ENCODE data around the gene PTPRE. TPM values are rescaled to one million over a fixed set of nuclear protein-coding genes. Genes with fewer than 3 reads are reported as not detected.

The PTPRE gene
- total RNA-seq, 3 donors from 2014 or later (not counting 1 experiment from before 2014, with no cell fraction given): 274 to 280 (median 275) TPM

GRCh38 chr10:128027822-128028507, 121.1 kb downstream of the PTPRE start:
- TF ChIP-seq, protein P1, sequence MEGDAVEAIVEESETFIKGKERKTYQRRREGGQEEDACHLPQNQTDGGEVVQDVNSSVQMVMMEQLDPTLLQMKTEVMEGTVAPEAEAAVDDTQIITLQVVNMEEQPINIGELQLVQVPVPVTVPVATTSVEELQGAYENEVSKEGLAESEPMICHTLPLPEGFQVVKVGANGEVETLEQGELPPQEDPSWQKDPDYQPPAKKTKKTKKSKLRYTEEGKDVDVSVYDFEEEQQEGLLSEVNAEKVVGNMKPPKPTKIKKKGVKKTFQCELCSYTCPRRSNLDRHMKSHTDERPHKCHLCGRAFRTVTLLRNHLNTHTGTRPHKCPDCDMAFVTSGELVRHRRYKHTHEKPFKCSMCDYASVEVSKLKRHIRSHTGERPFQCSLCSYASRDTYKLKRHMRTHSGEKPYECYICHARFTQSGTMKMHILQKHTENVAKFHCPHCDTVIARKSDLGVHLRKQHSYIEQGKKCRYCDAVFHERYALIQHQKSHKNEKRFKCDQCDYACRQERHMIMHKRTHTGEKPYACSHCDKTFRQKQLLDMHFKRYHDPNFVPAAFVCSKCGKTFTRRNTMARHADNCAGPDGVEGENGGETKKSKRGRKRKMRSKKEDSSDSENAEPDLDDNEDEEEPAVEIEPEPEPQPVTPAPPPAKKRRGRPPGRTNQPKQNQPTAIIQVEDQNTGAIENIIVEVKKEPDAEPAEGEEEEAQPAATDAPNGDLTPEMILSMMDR (IDR thresholded peaks at IDR 0.05): no peak
- H3K9me3 Mint-ChIP-seq: no peaks in the 10 kb centered on the region
- H3K36me3 Mint-ChIP-seq: no peaks in the 10 kb centered on the region
- Histone ChIP-seq H3K4me1 (ENCODE audit: control insufficient read depth, insufficient read depth, low read length) (no peaks in the 10 kb centered on the region), H3K9me3 (ENCODE audit: control insufficient read depth, insufficient read depth, low read length) (no peaks in the 10 kb centered on the region), H3K27me3 (ENCODE audit: control insufficient read depth, insufficient read depth, low read length) (no peaks in the 10 kb centered on the region), H3K36me3 (ENCODE audit: control insufficient read depth, insufficient read depth, low read length) (no peaks in the 10 kb centered on the region), H3K27ac (ENCODE audit: low read length) (no peak overlapping the region), H3K4me3 (ENCODE audit: low read length) (no peak overlapping the region)
- DNase-seq: no peak
- H3K27me3 Mint-ChIP-seq (ENCODE audit: low read depth in 2 of 2): no peaks in the 10 kb centered on the region
- no peak overlapping the region for H3K27ac Mint-ChIP-seq
- 89% methylated on average over 17 of the region's 17 CpGs for WGBS (ENCODE audit: insufficient coverage)
- no peak overlapping the region for H3K4me3 Mint-ChIP-seq
- intact Hi-C loops (cut with micrococcal nuclease): no loop called here
- ATAC-seq: no peak
- no peaks in the 10 kb centered on the region for H3K4me1 Mint-ChIP-seq

GRCh38 chr10:128028508-128029289, 121.8 kb downstream of the PTPRE start:
- no peak for ATAC-seq
- Mint-ChIP-seq H3K4me1 (no peaks in the 10 kb centered on the region), H3K27ac (no peak overlapping the region), H3K27me3 (ENCODE audit: low read depth in 2 of 2) (no peaks in the 10 kb centered on the region), H3K9me3 (no peaks in the 10 kb centered on the region), H3K36me3 (no peaks in the 10 kb centered on the region), H3K4me3 (no peak overlapping the region)
- Histone ChIP-seq H3K27ac (ENCODE audit: low read length) (no peak overlapping the region), H3K9me3 (ENCODE audit: control insufficient read depth, insufficient read depth, low read length) (no peaks in the 10 kb centered on the region), H3K4me1 (ENCODE audit: control insufficient read depth, insufficient read depth, low read length) (no peaks in the 10 kb centered on the region), H3K4me3 (ENCODE audit: low read length) (no peak overlapping the region), H3K36me3 (ENCODE audit: control insufficient read depth, insufficient read depth, low read length) (no peaks in the 10 kb centered on the region), H3K27me3 (ENCODE audit: control insufficient read depth, insufficient read depth, low read length) (no peaks in the 10 kb centered on the region)
- no peak for DNase-seq
- intact Hi-C loops (cut with micrococcal nuclease): no loop called here
- 89% methylated on average over 24 of the region's 24 CpGs for WGBS (ENCODE audit: insufficient coverage)
- TF ChIP-seq, protein P1 (IDR thresholded peaks at IDR 0.05): no peak

DNA sequence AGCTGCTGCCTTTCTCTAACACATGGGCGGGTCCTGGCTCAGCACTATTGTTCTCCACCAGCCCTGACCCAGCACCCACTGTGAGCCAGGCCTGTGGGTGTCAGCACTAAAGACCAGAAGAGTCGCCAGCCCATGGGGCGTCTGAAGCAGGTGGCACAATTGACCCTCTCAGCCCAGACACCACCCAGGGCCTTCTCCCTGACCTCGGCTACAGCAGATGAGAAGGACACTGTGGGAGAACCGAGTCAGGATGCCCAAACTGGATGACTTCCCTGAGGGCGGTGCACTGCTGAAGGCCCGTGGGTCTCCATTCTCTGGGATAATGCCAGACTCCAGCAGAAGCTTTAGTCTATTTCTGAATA, 122.4 kb downstream of the PTPRE start:
- TF ChIP-seq, protein P1 (IDR thresholded peaks at IDR 0.05): no peak
- Histone ChIP-seq H3K4me1 (ENCODE audit: control insufficient read depth, insufficient read depth, low read length) (no peaks in the 10 kb centered on the region), H3K9me3 (ENCODE audit: control insufficient read depth, insufficient read depth, low read length) (no peaks in the 10 kb centered on the region), H3K36me3 (ENCODE audit: control insufficient read depth, insufficient read depth, low read length) (no peaks in the 10 kb centered on the region), H3K27me3 (ENCODE audit: control insufficient read depth, insufficient read depth, low read length) (no peaks in the 10 kb centered on the region), H3K27ac (ENCODE audit: low read length) (no peak overlapping the region), H3K4me3 (ENCODE audit: low read length) (no peak overlapping the region)
- ATAC-seq (no peak), DNase-seq (no peak)
- 82% methylated on average over 7 of the region's 7 CpGs for WGBS (ENCODE audit: insufficient coverage)
- H3K27ac Mint-ChIP-seq: no peak overlapping the region
- H3K36me3 Mint-ChIP-seq: no peaks in the 10 kb centered on the region
- H3K9me3 Mint-ChIP-seq: no peaks in the 10 kb centered on the region
- no peak overlapping the region for H3K4me3 Mint-ChIP-seq
- H3K27me3 Mint-ChIP-seq (ENCODE audit: low read depth in 2 of 2): no peaks in the 10 kb centered on the region
- intact Hi-C loops (cut with micrococcal nuclease): no loop called here
- no peaks in the 10 kb centered on the region for H3K4me1 Mint-ChIP-seq
